Esophagus squamous epithelium (tissue), 5 donors: ENCODE results near the gene BRD1. TPM values are rescaled to one million over a fixed set of nuclear protein-coding genes. Genes with fewer than 3 reads are reported as not detected.

Experiments
- DNase-seq: peaks from one replicate; lab custom pipeline; 2025; lab: John Stamatoyannopoulos, UW
- H3K27ac ChIP-seq, 4 donors: fragments of 200-600 bp; sonication (generic); one replicate each; pipeline ENCODE4 v1.5.1; 2016 to 2019; ENCODE audit warnings: mild to moderate bottlenecking in 1 of 4
- H3K27me3 ChIP-seq, 4 donors: fragments of 200-600 bp; sonication (generic); 1 replicate in 3 of 4; 2 replicates in 1 of 4; pipeline versions ENCODE4 v1.5.1 to v1.6.0; 2017 to 2021; ENCODE audit warnings: antibody characterized with exemption in 1 of 4
- H3K36me3 ChIP-seq, 3 donors: fragments of 200-600 bp; sonication (generic); one replicate each; pipeline ENCODE4 v1.5.1; 2016 to 2019
- H3K4me1 ChIP-seq, 3 donors: fragments of 200-600 bp; sonication (generic); one replicate each; pipeline ENCODE4 v1.5.1; 2017 to 2019
- H3K4me3 ChIP-seq, 4 donors: fragments of 200-600 bp; sonication (generic); 1 replicate in 3 of 4; 2 replicates in 1 of 4; pipeline ENCODE4 v1.5.1; 2016 to 2019; ENCODE audit warnings: mild to moderate bottlenecking in 2 of 4, moderate library complexity in 1 of 4
- H3K9me3 ChIP-seq, 3 donors: fragments of 200-600 bp; sonication (generic); one replicate each; pipeline ENCODE4 v1.5.1; 2016 to 2019
- CTCF ChIP-seq, 6 experiments: fragments of 450-650 bp in 4 of 6; fragments of 200-600 bp in 2 of 6; sonication (generic) in 2 of 6; IDR thresholded peaks; one replicate each; pipeline ENCODE4 v1.5.1; 2016 to 2019; ENCODE audit warnings: antibody characterized with exemption in 6 of 6, mild to moderate bottlenecking in 4 of 6, moderate library complexity in 4 of 6
- POLR2A ChIP-seq, 4 donors: fragments of 450-650 bp; IDR thresholded peaks; one replicate each; pipeline ENCODE4 v1.6.1; 2017; ENCODE audit warnings: antibody characterized with exemption in 4 of 4, mild to moderate bottlenecking in 4 of 4, moderate library complexity in 3 of 4
- WGBS, 2 donors: methylation state at CpG; one replicate each; pipeline ENCODE4 v1.1.5; 2018; 5-methylcytosine and 5-hydroxymethylcytosine counted together
- intact Hi-C: fragments of 100-400 bp; cut with DNase I; formaldehyde crosslinking; loops from one replicate; pipeline ENCODE4 v1.15.0; 2022
- small RNA-seq, 4 donors: library from RNA; depleted of rRNA; stranded (forward); fragments of <200 nt; gene quantifications; one replicate each; pipeline ENCODE3, GENCODE V24; 2016
- total RNA-seq, 4 donors: library from RNA; depleted of rRNA; stranded (reverse); fragments of >200 nt; gene quantifications; one replicate each; pipeline ENCODE4 v1.1.0, GENCODE V29; 2016
- donor health status: DM: yes; HTN: yes; CAD: no.

The BRD1 gene
- total RNA-seq, 4 donors from 2014 or later: 17.8 to 37.4 (median 29.9) TPM

DNA sequence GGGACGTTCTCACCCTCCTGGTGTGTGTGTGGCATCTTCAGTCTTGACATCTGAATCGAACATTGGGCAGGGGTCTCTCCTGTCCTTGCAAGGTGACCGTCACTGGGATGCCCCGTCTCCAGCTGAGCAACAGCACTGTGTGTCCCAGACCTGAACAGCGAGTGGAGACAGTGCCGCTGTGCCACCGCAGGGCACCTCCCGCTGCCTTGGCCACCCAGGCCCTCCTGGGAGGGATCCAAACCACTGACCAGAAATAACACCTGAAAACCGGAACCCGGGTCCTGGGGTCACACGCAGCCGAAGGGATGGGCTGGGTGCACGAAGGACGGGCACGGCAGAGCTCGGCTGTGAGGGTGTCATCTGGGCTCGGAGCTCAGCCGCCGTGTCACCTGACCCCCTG lies 102.2 kb downstream of the BRD1 start:
- H3K4me3 ChIP-seq: no peak overlapping the region
- H3K9me3 ChIP-seq: no peaks in the 10 kb centered on the region
- no peak overlapping the region for H3K27ac ChIP-seq
- TF ChIP-seq POLR2A (IDR thresholded peaks at IDR 0.05) (no peak), CTCF (IDR thresholded peaks at IDR 0.05) (no peak)
- H3K36me3 ChIP-seq: no peaks in the 10 kb centered on the region
- intact Hi-C loops: no loop called here
- DNase-seq: no peak
- 87% methylated on average over 3 of the region's 19 CpGs; no CpG with 5 or more reads in 1 of the 2 donors for WGBS, 2 donors
- peaks cover 0 to 13% (median 6%) of the 10 kb centered on the region in 3 donors for H3K4me1 ChIP-seq
- H3K27me3 ChIP-seq: peaks cover 0 to 87% (median 3%) of the 10 kb centered on the region in 4 donors

GRCh38 chr22:49724893-49725489 lies 102.7 kb downstream of the BRD1 start:
- H3K27ac ChIP-seq: no peak overlapping the region
- no peaks in the 10 kb centered on the region for H3K36me3 ChIP-seq
- H3K27me3 ChIP-seq: peaks cover 0 to 87% (median 3%) of the 10 kb centered on the region in 4 donors
- H3K4me3 ChIP-seq: peak overlapping the region; percentile 11 to 53 (median 24)
- no peak for TF ChIP-seq POLR2A (IDR thresholded peaks at IDR 0.05)
- peak in 5 of 6 experiments; percentile 33 to 63 (median 51) for TF ChIP-seq CTCF (IDR thresholded peaks at IDR 0.05)
- 0 to 10% methylated on average over 1 to 8 of the region's 41 CpGs for WGBS, 2 donors
- DNase-seq: no peak
- intact Hi-C loops: no loop called here
- H3K9me3 ChIP-seq: no peaks in the 10 kb centered on the region
- peaks cover 0 to 13% (median 6%) of the 10 kb centered on the region in 3 donors for H3K4me1 ChIP-seq

DNA sequence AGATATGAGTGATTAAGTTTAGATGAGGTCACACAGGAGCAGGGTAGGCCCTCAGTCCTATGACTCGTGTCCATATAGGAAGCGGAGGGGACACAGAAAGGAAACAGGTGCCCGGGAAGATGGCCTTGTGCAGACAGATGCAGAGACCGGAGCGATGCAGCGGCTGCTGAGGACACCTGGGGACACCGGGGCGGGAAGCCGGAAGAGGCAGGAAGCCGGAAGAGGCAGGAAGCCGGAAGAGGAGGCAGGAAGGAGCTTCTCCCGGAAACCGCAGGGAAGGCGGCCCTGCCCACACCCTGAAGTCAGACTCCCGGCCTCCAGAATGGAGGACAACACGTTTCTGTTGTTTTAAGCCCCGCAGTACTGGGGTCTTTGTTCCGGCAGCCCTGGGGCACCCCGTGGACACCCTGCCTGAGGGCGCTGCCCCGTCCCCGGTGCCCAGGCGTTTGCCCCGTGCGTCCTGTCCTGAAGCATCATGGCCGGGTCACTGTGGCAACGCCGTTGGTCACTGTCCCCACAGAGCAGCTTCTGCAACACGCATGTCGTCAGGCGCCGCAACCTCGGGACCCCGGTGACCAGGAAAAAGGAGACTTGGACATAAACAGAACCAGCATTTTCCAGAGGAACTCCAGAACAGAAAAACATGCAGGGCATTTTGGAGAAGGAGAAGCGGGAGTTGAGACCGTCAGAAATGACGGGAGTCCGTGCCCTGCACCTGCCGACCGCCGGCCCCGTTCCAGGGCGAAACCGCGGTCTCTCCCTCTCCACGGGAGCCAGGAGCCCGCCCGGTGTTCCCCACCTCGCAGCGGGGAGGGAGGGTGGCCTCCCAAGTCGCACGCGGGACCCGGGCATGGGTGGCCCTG lies 103.4 kb downstream of the BRD1 start:
- DNase-seq: no peak
- no peaks in the 10 kb centered on the region for H3K9me3 ChIP-seq
- WGBS, 2 donors: 28 to 62% methylated on average over 20 to 21 of the region's 54 CpGs
- peaks cover 0 to 13% (median 6%) of the 10 kb centered on the region in 3 donors for H3K4me1 ChIP-seq
- intact Hi-C loops: no loop called here
- no peak overlapping the region for H3K27ac ChIP-seq
- TF ChIP-seq POLR2A (IDR thresholded peaks at IDR 0.05): no peak
- no peak for TF ChIP-seq CTCF (IDR thresholded peaks at IDR 0.05)
- H3K36me3 ChIP-seq: no peaks in the 10 kb centered on the region
- peaks cover 0 to 83% (median 3%) of the 10 kb centered on the region in 4 donors for H3K27me3 ChIP-seq
- H3K4me3 ChIP-seq: peak overlapping the region; percentile 11 to 53 (median 24)

DNA sequence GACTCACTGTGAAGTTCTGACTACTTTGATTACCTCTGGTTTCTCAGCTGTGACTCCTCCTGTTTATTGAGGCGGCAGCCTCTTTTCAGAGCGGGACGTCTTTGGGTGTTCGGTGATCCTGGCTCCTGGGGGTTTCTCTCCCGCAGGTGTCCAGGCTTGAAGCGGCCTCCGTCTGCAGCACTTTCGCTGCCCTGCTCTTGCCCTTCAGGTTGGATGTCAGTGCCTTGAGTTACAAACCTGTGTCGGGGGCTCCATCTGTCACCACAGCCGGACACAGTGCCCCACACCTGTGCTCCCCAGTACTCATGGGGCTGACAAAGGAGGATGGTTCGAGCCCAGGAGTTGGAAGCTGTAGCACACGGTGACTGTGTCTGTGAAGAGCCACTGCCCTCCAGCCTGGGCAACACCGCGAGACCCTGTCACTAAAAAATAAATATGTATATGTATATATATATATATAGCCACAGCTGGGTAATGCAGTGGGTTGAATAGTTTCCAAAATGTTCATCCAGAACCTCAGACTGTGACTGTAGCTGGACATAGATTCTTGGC lies 104.1 kb downstream of the BRD1 start:
- intact Hi-C loops: no loop called here
- Histone ChIP-seq H3K36me3 (no peaks in the 10 kb centered on the region), H3K4me1 (peaks cover 0 to 13% (median 6%) of the 10 kb centered on the region in 3 donors), H3K27me3 (peaks cover 0 to 78% (median 3%) of the 10 kb centered on the region in 4 donors), H3K27ac (no peak overlapping the region), H3K4me3 (no peak overlapping the region), H3K9me3 (no peaks in the 10 kb centered on the region)
- no peak for TF ChIP-seq POLR2A (IDR thresholded peaks at IDR 0.05)
- TF ChIP-seq CTCF (IDR thresholded peaks at IDR 0.05): no peak
- WGBS, 2 donors: 83% methylated on average over 9 of the region's 14 CpGs
- DNase-seq: no peak

Small RNAs within 50 kb of the gene (small RNA-seq; reads per million reads assigned to genes)
- gene AL117328.1 (0 reads per million in 4 donors), gene RF00017 (0 reads per million in 4 donors)

Other genes starting within 250 kb of the BRD1 start
- gene ZBED4, start 26.0 kb upstream of the BRD1 start, total RNA-seq: 10 to 100 TPM in 3 of 4 donors, 1 to 10 TPM in 1; 9.6 to 14.1 (median 13.7) TPM
- 10 to 100 TPM; 12.8 to 16.6 (median 13.0) TPM for gene ALG12, start 90.6 kb upstream of the BRD1 start, total RNA-seq
- gene CRELD2, start 90.8 kb upstream of the BRD1 start, total RNA-seq: 10 to 100 TPM; 22.7 to 45.7 (median 35.5) TPM
- gene PIM3, start 132.9 kb upstream of the BRD1 start, total RNA-seq: 10 to 100 TPM; 43.8 to 75.7 (median 52.1) TPM
- gene IL17REL, start 184.9 kb upstream of the BRD1 start, total RNA-seq: not detected
- not detected for gene TTLL8, start 230.4 kb upstream of the BRD1 start, total RNA-seq